Camera-type eye (tissue), 1 donor: ENCODE measurements around the gene YIF1A. TPM values are rescaled to one million over a fixed set of nuclear protein-coding genes. Genes with fewer than 3 reads are reported as not detected.

Experiments
- total RNA-seq: library from RNA; depleted of rRNA; stranded (reverse); fragments of >200 nt; gene quantifications from one replicate; pipeline ENCODE4 v1.2.3, GENCODE V29; 2014

YIF1A gene
- total RNA-seq = 54.2 TPM

GRCh38 chr11:66288671-66289547 is at the start of gene YIF1A:
TSS of gene YIF1A (minus strand) at chr11:66289143. CDS start at chr11:66288985, 158 bp downstream.

GRCh38 chr11:66336234-66337102 is 47.5 kb upstream of the YIF1A start, which contains the start of gene RIN1:
TSS of gene RIN1 (minus strand) at chr11:66336434. CDS start at chr11:66336402, 32 bp downstream.

GRCh38 chr11:66316849-66317251 is 27.9 kb upstream of the YIF1A start, which contains the start of gene CD248:
TSS of gene CD248 (minus strand) at chr11:66317044. CDS start at chr11:66317027, 17 bp downstream.

GRCh38 chr11:66291706-66292542 is 3.0 kb upstream of the YIF1A start, which contains the start of gene TMEM151A:
TSS of gene TMEM151A (plus strand) at chr11:66291894. CDS start at chr11:66292014, 120 bp downstream.

GRCh38 chr11:66277471-66278362 is 11.2 kb downstream of the YIF1A start, which contains the start of gene CNIH2:
TSS of gene CNIH2 (plus strand) at chr11:66278175. CDS start at chr11:66278457, 282 bp downstream.

GRCh38 chr11:66268244-66268951 is 20.5 kb downstream of the YIF1A start, which contains the start of gene RAB1B:
TSS of gene RAB1B (plus strand) at chr11:66268639. CDS start at chr11:66268680, 41 bp downstream.

Other genes starting within 250 kb of the YIF1A start
- gene GAL3ST3, start 240.0 kb downstream of the YIF1A start, total RNA-seq = 8.4 TPM
- gene SF3B2, start 236.8 kb downstream of the YIF1A start, total RNA-seq = 125 TPM
- gene PACS1, start 218.9 kb downstream of the YIF1A start, total RNA-seq = 49.3 TPM
- 32.8 TPM for gene KLC2, start 31.4 kb downstream of the YIF1A start, total RNA-seq
- gene RAB1B, start 20.5 kb downstream of the YIF1A start, total RNA-seq = 63.8 TPM
- 8.2 TPM for gene CNIH2, start 11.0 kb downstream of the YIF1A start, total RNA-seq
- 4.0 TPM for gene TMEM151A, start 2.8 kb upstream of the YIF1A start, total RNA-seq
- gene CD248, start 27.9 kb upstream of the YIF1A start, total RNA-seq = 37.8 TPM
- gene RIN1, start 47.3 kb upstream of the YIF1A start, total RNA-seq = 3.0 TPM
- 21.7 TPM for gene BRMS1, start 56.0 kb upstream of the YIF1A start, total RNA-seq
- gene B4GAT1, start 58.5 kb upstream of the YIF1A start, total RNA-seq = 75.3 TPM
- gene SLC29A2, start 82.6 kb upstream of the YIF1A start, total RNA-seq = 2.8 TPM
- 0.82 TPM for gene NPAS4, start 131.9 kb upstream of the YIF1A start, total RNA-seq
- 27.0 TPM for gene MRPL11, start 149.7 kb upstream of the YIF1A start, total RNA-seq
- 13.6 TPM for gene PELI3, start 177.8 kb upstream of the YIF1A start, total RNA-seq
- gene DPP3, start 191.3 kb upstream of the YIF1A start, total RNA-seq = 24.1 TPM
- gene BBS1, start 221.5 kb upstream of the YIF1A start, total RNA-seq = 146 TPM